Body of pancreas (tissue), 4 donors: ENCODE data around the gene RTL5.

Source experiments
- CTCF ChIP-seq, 7 experiments: fragments of 450-650 bp in 4 of 7; fragments of 200-600 bp in 3 of 7; sonication (generic) in 3 of 7; IDR thresholded peaks; one replicate each; pipeline ENCODE4 v1.5.1; 2016 to 2019; ENCODE audit warnings: antibody characterized with exemption in 7 of 7
- POLR2A ChIP-seq, 3 donors: fragments of 450-650 bp; IDR thresholded peaks; one replicate each; pipeline ENCODE4 v1.6.1; 2016; ENCODE audit warnings: antibody characterized with exemption in 3 of 3, mild to moderate bottlenecking in 2 of 3

GRCh38 chrX:72121383-72121782, 10.3 kb downstream of the RTL5 start:
- TF ChIP-seq CTCF (IDR thresholded peaks at IDR 0.05) (no peak), POLR2A (IDR thresholded peaks at IDR 0.05) (no peak)
